Epithelial cell of proximal tubule (primary cell): ENCODE measurements around the gene MS4A6A. TPM values are rescaled to one million over a fixed set of nuclear protein-coding genes. Genes with fewer than 3 reads are reported as not detected.

ENCODE experiments used
- DNase-seq: peaks from one replicate; pipeline ENCODE4 v3.0.0-alpha.2; 2011; ENCODE audit warnings: low read depth
- H3K4me3 ChIP-seq: 2 replicates; pipeline ENCODE4 v1.5.1; 2011; ENCODE audit warnings: low read depth, mild to moderate bottlenecking, low read length
- CTCF ChIP-seq: conservative IDR thresholded peaks from 2 replicates; pipeline ENCODE4 v1.5.1; 2012; ENCODE audit warnings: low read depth, mild to moderate bottlenecking, low read length
- total RNA-seq: library from RNA; depleted of rRNA; stranded (reverse); fragments of >200 nt; gene quantifications from 2 replicates; pipeline ENCODE4 v1.2.3, GENCODE V29; 2015

MS4A6A gene
- total RNA-seq: not detected in 2 replicates

GRCh38 chr11:60182541-60183330 lies at the start of gene MS4A6A:
Gene MS4A6A, minus strand, starts transcription at chr11:60183083. Its CDS starts 1,356 bp downstream, at chr11:60181727.
- TF ChIP-seq CTCF: no peak
- DNase-seq: no peak
- no peak within 1 kb of the TSS for H3K4me3 ChIP-seq

- no peak for TF ChIP-seq CTCF
- no peak overlapping the region for H3K4me3 ChIP-seq
- DNase-seq: no peak
These were observed 47.8 kb upstream of the MS4A6A start for GRCh38 chr11:60230681-60231080.

GRCh38 chr11:60222141-60222540 lies 39.3 kb upstream of the MS4A6A start:
- no peak overlapping the region for H3K4me3 ChIP-seq
- DNase-seq: no peak
- TF ChIP-seq CTCF: no peak

- TF ChIP-seq CTCF: no peak
- no peak for DNase-seq
- H3K4me3 ChIP-seq: no peak overlapping the region
These were observed 38.8 kb upstream of the MS4A6A start for GRCh38 chr11:60221692-60222091.

- H3K4me3 ChIP-seq: no peak overlapping the region
- TF ChIP-seq CTCF: no peak
- DNase-seq: no peak
These were observed 38.3 kb upstream of the MS4A6A start for GRCh38 chr11:60221181-60221580.

GRCh38 chr11:60214386-60214785 lies 31.5 kb upstream of the MS4A6A start:
- TF ChIP-seq CTCF: no peak
- no peak for DNase-seq

GRCh38 chr11:60211206-60211605 lies 28.3 kb upstream of the MS4A6A start:
- no peak for DNase-seq
- no peak overlapping the region for H3K4me3 ChIP-seq
- no peak for TF ChIP-seq CTCF

More at GRCh38 chr11:60214386-60214785, 31.5 kb upstream of the MS4A6A start:
- H3K4me3 ChIP-seq: no peak overlapping the region
